Lower leg skin (tissue), 3 donors: ENCODE measurements around the gene ZBTB7C.

Experiments used
- POLR2A ChIP-seq, 2 donors: fragments of 450-650 bp; IDR thresholded peaks; one replicate each; pipeline ENCODE4 v1.6.1; 2016 to 2017; ENCODE audit warnings: antibody characterized with exemption in 2 of 2, mild to moderate bottlenecking in 1 of 2, moderate library complexity in 1 of 2
- TF ChIP-seq, protein P1 (sequence below), 3 donors: fragments of 450-650 bp; IDR thresholded peaks; one replicate each; pipeline ENCODE4 v1.5.1; 2016; ENCODE audit warnings: antibody characterized with exemption in 3 of 3, mild to moderate bottlenecking in 3 of 3, moderate library complexity in 2 of 3

DNA sequence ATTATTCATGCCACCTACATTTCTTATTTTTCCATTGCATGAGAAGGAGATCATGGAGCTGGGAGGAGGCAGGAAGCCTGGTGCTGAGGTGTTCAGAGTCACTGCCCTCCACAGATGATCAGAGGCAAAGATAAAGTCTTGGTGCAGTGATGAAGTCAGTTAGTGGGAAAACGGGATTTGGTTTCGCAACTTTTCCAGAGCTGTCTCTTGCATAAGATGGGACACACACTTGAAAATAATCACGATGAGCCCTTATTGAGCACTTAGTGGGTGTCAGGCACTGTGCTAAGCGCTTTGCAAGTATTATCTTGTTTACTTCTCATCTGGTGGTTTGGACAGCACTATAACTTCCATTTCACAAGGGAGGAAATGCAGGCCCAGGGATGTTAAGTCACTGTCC lies 256.6 kb downstream of the ZBTB7C start:
- TF ChIP-seq, protein P1, sequence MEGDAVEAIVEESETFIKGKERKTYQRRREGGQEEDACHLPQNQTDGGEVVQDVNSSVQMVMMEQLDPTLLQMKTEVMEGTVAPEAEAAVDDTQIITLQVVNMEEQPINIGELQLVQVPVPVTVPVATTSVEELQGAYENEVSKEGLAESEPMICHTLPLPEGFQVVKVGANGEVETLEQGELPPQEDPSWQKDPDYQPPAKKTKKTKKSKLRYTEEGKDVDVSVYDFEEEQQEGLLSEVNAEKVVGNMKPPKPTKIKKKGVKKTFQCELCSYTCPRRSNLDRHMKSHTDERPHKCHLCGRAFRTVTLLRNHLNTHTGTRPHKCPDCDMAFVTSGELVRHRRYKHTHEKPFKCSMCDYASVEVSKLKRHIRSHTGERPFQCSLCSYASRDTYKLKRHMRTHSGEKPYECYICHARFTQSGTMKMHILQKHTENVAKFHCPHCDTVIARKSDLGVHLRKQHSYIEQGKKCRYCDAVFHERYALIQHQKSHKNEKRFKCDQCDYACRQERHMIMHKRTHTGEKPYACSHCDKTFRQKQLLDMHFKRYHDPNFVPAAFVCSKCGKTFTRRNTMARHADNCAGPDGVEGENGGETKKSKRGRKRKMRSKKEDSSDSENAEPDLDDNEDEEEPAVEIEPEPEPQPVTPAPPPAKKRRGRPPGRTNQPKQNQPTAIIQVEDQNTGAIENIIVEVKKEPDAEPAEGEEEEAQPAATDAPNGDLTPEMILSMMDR (IDR thresholded peaks at IDR 0.05), result no peak
- no peak for TF ChIP-seq POLR2A (IDR thresholded peaks at IDR 0.05)
